Natural killer cell (primary cell): ENCODE results near the gene MYO1E. TPM values are rescaled to one million over a fixed set of nuclear protein-coding genes. Genes with fewer than 3 reads are reported as not detected.

Experiments
- ATAC-seq, 3 donors: fragments of 150-1000 bp in 2 of 3; fragments of 200-7000 bp in 1 of 3; cut with Tn5 transposase; 1 replicate in 1 of 3; 2 replicates in 2 of 3; pipeline ENCODE4 v1.10.0; 2021; ENCODE audit warnings: mild to moderate bottlenecking in 2 of 3, moderate library complexity in 2 of 3
- DNase-seq, 2 donors: peaks; one replicate each; pipeline versions ENCODE4 v3.0.0 to v3.0.0-alpha.2; 2013 to 2021; ENCODE audit warnings: mixed read lengths in 1 of 2
- H3K27ac ChIP-seq: one replicate; pipeline ENCODE4 v1.5.1; 2013; ENCODE audit warnings: mild to moderate bottlenecking, low read length
- H3K27me3 ChIP-seq: one replicate; pipeline ENCODE4 v1.6.1; 2013; ENCODE audit warnings: low read length; ENCODE audit not compliant: control insufficient read depth, insufficient read depth
- H3K36me3 ChIP-seq: one replicate; pipeline ENCODE4 v1.6.1; 2013; ENCODE audit warnings: low read length; ENCODE audit not compliant: control insufficient read depth, insufficient read depth
- H3K4me1 ChIP-seq: one replicate; pipeline ENCODE4 v1.6.1; 2013; ENCODE audit warnings: low read length; ENCODE audit not compliant: control insufficient read depth, insufficient read depth
- H3K4me3 ChIP-seq: one replicate; pipeline ENCODE4 v1.5.1; 2013; ENCODE audit warnings: low read length
- H3K9me3 ChIP-seq: one replicate; pipeline ENCODE4 v1.6.1; 2013; ENCODE audit warnings: low read length; ENCODE audit not compliant: control insufficient read depth, insufficient read depth
- H3K27ac Mint-ChIP-seq, 2 donors: one replicate each; pipeline ENCODE4 v1.8.0; 2022; ENCODE audit warnings: mild to moderate bottlenecking in 2 of 2, mixed read lengths in 2 of 2, moderate library complexity in 1 of 2
- H3K27me3 Mint-ChIP-seq, 2 donors: one replicate each; pipeline ENCODE4 v1.8.0; 2022; ENCODE audit warnings: low read depth in 2 of 2, mixed read lengths in 2 of 2
- H3K36me3 Mint-ChIP-seq: one replicate; pipeline ENCODE4 v1.8.0; 2022; ENCODE audit warnings: mixed read lengths
- H3K4me1 Mint-ChIP-seq, 2 donors: one replicate each; pipeline ENCODE4 v1.8.0; 2022; ENCODE audit warnings: mixed read lengths in 2 of 2
- H3K4me3 Mint-ChIP-seq: one replicate; pipeline ENCODE4 v1.8.0; 2022; ENCODE audit warnings: mild to moderate bottlenecking, moderate library complexity, mixed read lengths
- H3K9me3 Mint-ChIP-seq, 2 donors: one replicate each; pipeline ENCODE4 v1.8.0; 2022; ENCODE audit warnings: mixed read lengths in 2 of 2
- CTCF ChIP-seq: fragments of 200-600 bp; IDR thresholded peaks from one replicate; pipeline ENCODE4 v1.8.0; 2022; ENCODE audit warnings: antibody characterized with exemption
- WGBS: methylation state at CpG from one replicate; pipeline ENCODE4 v1.1.7; 2013; ENCODE audit warnings: missing lambda C conversion rate; ENCODE audit not compliant: insufficient coverage; 5-methylcytosine and 5-hydroxymethylcytosine counted together
- intact Hi-C: fragments of 100-400 bp; cut with micrococcal nuclease; formaldehyde crosslinking; loops from one replicate; pipeline ENCODE4 v1.14.2; 2022
- total RNA-seq, 4 donors: library from RNA; stranded (reverse); fragments of 120-200 nt in 1 of 4; gene quantifications; one replicate each; pipeline versions ENCODE4 v1.2.3 to v1.2.4, GENCODE V29; 2013 to 2022

The MYO1E gene
- total RNA-seq, 3 donors from 2014 or later (not counting 1 experiment from before 2014, with no cell fraction given) = 16.1 to 39.4 (median 22.7) TPM

- H3K27me3 Mint-ChIP-seq = no peaks in the 10 kb centered on the region
- Histone ChIP-seq H3K4me1 (no peaks in the 10 kb centered on the region), H3K4me3 (no peak overlapping the region), H3K27ac (no peak overlapping the region), H3K36me3 (no peaks in the 10 kb centered on the region), H3K9me3 (no peaks in the 10 kb centered on the region), H3K27me3 (no peaks in the 10 kb centered on the region)
- no peak for TF ChIP-seq CTCF
- no peaks in the 10 kb centered on the region for H3K36me3 Mint-ChIP-seq
- H3K9me3 Mint-ChIP-seq = no peaks in the 10 kb centered on the region
- ATAC-seq = no peak
- 100% methylated on average over 1 of the region's 1 CpG for WGBS
- no peak overlapping the region for H3K27ac Mint-ChIP-seq
- no peak for DNase-seq
- H3K4me3 Mint-ChIP-seq = no peak overlapping the region
- no peaks in the 10 kb centered on the region for H3K4me1 Mint-ChIP-seq
- intact Hi-C loops = no loop called here
Measured at GRCh38 chr15:59116141-59116540, 256.5 kb downstream of the MYO1E start.

GRCh38 chr15:59115047-59115446 lies 257.6 kb downstream of the MYO1E start:
- no peaks in the 10 kb centered on the region for H3K27me3 ChIP-seq
- H3K36me3 Mint-ChIP-seq = no peaks in the 10 kb centered on the region
- no peaks in the 10 kb centered on the region for H3K36me3 ChIP-seq
- no peaks in the 10 kb centered on the region for H3K4me1 Mint-ChIP-seq
- no peaks in the 10 kb centered on the region for H3K4me1 ChIP-seq
- no peaks in the 10 kb centered on the region for H3K9me3 ChIP-seq
- ATAC-seq = no peak
- no peak overlapping the region for H3K27ac Mint-ChIP-seq
- no peak overlapping the region for H3K4me3 Mint-ChIP-seq
- H3K27ac ChIP-seq = no peak overlapping the region
- intact Hi-C loops = no loop called here
- no peaks in the 10 kb centered on the region for H3K27me3 Mint-ChIP-seq
- no peak for DNase-seq
- no peaks in the 10 kb centered on the region for H3K9me3 Mint-ChIP-seq
- TF ChIP-seq CTCF = no peak
- no peak overlapping the region for H3K4me3 ChIP-seq
- 93% methylated on average over 2 of the region's 2 CpGs for WGBS

- Histone ChIP-seq H3K27me3 (no peaks in the 10 kb centered on the region), H3K9me3 (no peaks in the 10 kb centered on the region), H3K27ac (no peak overlapping the region), H3K4me3 (no peak overlapping the region), H3K36me3 (no peaks in the 10 kb centered on the region), H3K4me1 (no peaks in the 10 kb centered on the region)
- no peak for ATAC-seq
- TF ChIP-seq CTCF = no peak
- intact Hi-C loops = no loop called here
- no peaks in the 10 kb centered on the region for H3K27me3 Mint-ChIP-seq
- no peak overlapping the region for H3K27ac Mint-ChIP-seq
- WGBS = 95% methylated on average over 4 of the region's 4 CpGs
- no peak overlapping the region for H3K4me3 Mint-ChIP-seq
- no peaks in the 10 kb centered on the region for H3K36me3 Mint-ChIP-seq
- no peak for DNase-seq
- no peaks in the 10 kb centered on the region for H3K9me3 Mint-ChIP-seq
- no peaks in the 10 kb centered on the region for H3K4me1 Mint-ChIP-seq
Measured at GRCh38 chr15:59111251-59111650, 261.4 kb downstream of the MYO1E start.

- Mint-ChIP-seq H3K9me3 (no peaks in the 10 kb centered on the region), H3K36me3 (no peaks in the 10 kb centered on the region), H3K4me3 (peak overlapping the region; percentile 97), H3K4me1 (peaks cover 8 to 9% of the 10 kb centered on the region in 2 donors), H3K27me3 (no peaks in the 10 kb centered on the region), H3K27ac (peak overlapping the region in 1 of 2 donors; percentile 94)
- intact Hi-C loops = loop anchor here (5.0 to 10.0 kb wide), 2 partner anchors 121 to 386 kb away; partner anchors contain the start of gene RNF111
- DNase-seq = no peak
- 42% methylated on average over 2 of the region's 2 CpGs for WGBS
- H3K4me3 ChIP-seq = no peak overlapping the region
- no peaks in the 10 kb centered on the region for H3K27me3 ChIP-seq
- H3K27ac ChIP-seq = no peak overlapping the region
- H3K4me1 ChIP-seq = peaks cover 5% of the 10 kb centered on the region
- no peak for ATAC-seq
- H3K36me3 ChIP-seq = no peaks in the 10 kb centered on the region
- H3K9me3 ChIP-seq = no peaks in the 10 kb centered on the region
- TF ChIP-seq CTCF = no peak
Measured at GRCh38 chr15:59105854-59106253, 266.8 kb downstream of the MYO1E start.
